GM10266 (cell line): Measurements from ENCODE around the gene AXDND1.
"Not testable (repeated sequence)": the region's sequence is repeated elsewhere in the genome, so short reads cannot be mapped to it uniquely, and the experiment has no call there.

Source experiments
- DNase-seq: peaks from one replicate; pipeline ENCODE4 v3.0.0; 2012; ENCODE audit errors: extremely low spot score
- TF ChIP-seq, protein P1 (sequence below): IDR thresholded peaks from 2 replicates; pipeline ENCODE4 v1.5.1; 2012; ENCODE audit warnings: mild to moderate bottlenecking, low read depth; ENCODE audit not compliant: control insufficient read depth, insufficient read depth; ENCODE audit errors: missing control alignments

AXDND1 gene

DNA sequence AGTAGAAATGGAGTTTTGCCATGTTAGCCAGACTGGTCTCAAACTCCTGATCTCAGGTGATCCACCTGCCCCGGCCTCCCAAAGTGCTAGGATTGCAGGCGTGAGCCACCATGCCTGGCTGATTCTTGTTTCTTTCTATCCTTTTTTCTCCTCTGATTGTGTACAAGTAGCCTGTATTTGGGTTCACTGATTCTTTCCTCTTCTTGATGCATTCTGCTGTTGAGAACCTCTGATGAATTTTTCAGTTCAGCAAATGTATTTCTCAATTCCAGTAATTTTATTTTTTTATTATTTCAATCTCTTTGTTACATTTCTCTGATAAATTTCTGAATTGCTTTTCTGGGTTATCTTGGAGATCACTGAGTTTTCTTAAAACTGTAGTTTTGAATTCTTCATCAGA, 58.8 kb downstream of the AXDND1 start:
- DNase-seq: no peak
- TF ChIP-seq, protein P1, sequence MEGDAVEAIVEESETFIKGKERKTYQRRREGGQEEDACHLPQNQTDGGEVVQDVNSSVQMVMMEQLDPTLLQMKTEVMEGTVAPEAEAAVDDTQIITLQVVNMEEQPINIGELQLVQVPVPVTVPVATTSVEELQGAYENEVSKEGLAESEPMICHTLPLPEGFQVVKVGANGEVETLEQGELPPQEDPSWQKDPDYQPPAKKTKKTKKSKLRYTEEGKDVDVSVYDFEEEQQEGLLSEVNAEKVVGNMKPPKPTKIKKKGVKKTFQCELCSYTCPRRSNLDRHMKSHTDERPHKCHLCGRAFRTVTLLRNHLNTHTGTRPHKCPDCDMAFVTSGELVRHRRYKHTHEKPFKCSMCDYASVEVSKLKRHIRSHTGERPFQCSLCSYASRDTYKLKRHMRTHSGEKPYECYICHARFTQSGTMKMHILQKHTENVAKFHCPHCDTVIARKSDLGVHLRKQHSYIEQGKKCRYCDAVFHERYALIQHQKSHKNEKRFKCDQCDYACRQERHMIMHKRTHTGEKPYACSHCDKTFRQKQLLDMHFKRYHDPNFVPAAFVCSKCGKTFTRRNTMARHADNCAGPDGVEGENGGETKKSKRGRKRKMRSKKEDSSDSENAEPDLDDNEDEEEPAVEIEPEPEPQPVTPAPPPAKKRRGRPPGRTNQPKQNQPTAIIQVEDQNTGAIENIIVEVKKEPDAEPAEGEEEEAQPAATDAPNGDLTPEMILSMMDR: no peak

DNA sequence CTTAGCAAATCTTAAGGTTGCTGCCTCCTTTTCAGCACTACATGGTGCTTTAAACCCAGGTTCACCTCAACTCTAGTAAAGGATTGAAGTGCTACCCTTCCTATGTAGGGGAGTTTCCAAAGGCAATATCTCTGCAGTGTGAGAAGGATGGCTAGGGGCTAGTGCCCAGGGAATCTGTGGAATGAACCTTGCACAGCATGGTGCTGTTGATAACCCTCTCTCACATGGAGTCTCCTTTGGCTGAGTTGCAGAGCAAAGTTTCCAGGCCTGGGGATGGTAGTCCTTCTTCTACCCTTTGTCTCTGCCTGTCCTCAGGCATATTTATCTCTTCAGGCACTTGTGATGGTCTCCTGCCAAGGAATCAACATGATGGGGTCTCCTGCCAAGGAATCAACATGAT, 59.4 kb downstream of the AXDND1 start:
- DNase-seq: no peak
- TF ChIP-seq, protein P1: no peak

DNA sequence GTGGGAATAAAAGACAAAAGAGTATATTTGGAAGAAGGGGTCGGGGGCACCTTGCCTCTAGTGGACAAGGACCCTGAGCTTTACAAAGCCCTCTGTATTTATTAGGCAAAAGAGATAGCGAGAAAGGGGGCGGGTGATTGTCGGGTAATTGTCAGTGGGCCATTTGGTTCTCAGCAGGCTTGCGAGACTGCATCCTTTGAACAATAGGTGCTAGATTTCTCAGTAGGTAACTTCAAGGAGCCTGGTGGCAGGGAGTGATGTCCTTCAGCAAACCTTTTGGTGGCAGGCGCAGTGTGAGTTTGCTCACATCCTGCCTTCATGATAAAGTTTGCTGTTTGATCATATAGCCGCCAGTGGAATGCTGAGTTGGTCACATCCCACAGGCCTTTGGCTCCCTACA, 71.4 kb downstream of the AXDND1 start:
- DNase-seq: no peak
- TF ChIP-seq, protein P1: no peak

DNA sequence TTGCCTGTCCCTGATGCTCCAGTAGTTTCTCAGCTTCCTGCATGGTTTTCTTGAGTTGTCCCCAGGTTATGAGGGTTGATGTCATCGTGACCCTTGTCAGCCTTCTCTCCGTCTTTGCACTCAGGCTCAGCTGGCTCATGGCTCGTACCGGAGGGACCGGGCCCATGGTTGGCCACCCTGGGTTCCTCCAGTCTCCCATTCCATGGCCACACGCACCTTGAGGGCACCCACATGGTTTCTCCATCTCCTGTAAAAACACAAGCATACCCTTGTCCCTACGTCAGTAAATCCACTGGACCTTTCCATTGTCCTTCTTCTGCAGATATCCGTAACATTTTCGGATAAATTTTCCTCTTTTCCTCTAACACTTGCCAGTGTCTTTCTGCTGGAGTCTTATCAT, 73.9 kb downstream of the AXDND1 start:
- DNase-seq: not testable (repeated sequence)

DNA sequence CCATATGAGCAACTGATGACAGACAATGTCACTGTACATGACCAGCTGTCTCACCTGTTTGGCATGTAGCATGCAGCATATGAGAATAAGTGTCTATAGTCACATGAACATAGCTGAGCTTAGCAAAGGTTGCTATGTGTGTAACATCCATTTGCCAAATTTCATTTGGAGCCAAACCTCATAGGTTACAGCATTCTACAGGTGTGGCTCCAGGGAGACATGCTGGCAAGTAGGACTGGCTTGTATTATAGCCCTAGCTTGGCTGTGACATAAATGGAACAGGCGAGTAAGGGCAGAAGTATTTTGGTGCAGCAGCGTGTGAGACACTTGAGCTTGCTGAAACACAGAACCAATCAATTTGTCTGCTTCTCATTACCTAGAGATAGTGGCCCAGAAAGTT, 74.5 kb downstream of the AXDND1 start:
- DNase-seq: not testable (repeated sequence)

DNA sequence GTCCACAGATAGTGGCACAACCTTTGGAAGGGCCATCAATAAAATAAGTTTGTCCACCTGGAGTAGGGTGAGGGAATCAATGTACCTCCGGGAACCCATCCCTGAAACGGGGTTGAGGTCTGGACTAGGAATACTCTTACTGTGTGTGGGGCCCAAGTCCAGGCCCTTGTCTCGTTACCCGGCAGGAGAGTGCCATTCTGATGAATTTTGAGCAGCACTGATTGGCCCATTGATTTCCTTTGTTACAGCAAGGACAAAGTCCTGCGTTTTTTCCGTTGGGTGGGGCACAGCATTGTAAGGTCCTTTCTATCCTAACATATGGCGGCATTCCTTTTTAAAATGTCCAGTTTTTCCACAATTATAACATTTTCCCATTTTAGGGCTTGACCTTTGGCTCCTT, 75.2 kb downstream of the AXDND1 start:
- TF ChIP-seq, protein P1: no peak
- DNase-seq: no peak

DNA sequence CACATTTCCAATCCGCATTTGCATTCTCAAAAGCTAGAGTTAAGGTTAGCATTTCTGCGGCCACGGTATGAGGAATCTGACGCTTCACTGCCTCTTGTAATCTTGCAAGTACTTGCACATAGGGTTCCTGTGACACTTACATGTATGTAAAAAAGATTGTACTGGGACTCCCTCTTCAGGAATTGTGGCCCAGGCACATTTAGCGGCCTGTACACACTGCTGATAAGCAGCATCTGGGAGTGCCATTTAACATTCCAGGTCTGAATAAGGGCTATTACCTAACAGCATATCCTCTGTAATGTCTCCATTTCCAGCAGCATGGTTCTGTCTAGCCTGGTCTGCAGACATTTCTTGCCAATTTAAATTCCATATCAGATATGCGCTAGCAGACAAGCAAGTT, 75.7 kb downstream of the AXDND1 start:
- TF ChIP-seq, protein P1: no peak
- no peak for DNase-seq

DNA sequence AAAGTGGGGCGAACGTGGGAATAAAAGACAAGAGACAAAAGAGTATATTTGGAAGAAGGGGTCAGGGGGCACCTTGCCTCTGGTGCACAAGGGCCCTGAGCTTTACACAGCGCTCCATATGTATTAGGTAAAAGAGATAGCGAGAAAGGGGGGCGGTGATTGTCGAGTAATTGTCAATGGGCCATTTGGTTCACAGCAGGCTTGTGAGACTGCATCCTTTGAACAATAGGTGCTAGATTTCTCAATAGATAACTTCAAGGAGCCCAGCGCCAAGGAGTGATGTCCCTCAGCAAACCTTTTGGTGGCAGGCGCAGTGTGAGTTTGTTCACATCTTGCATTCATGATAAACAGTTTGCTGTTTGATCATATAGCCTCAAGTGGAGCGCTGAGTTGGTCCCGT, 77.1 kb downstream of the AXDND1 start:
- not testable (repeated sequence) for DNase-seq

DNA sequence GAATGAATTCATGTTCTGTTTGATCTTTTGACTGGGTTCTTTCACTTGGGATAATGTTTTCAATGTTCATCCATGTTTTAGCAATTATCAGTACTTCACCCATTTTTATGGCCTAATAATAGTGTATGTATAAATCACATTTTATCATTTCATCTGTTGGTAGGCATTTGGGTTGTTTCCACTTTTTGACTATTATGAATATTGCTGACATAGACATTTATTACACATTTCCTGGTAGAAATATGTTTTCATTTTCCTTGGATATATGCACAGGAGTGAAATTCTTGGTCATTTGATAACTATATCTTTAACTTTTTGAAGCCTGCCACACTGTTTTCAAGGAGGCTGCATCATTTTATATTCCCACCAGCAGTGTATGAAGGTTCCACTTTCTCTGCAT, 79.8 kb downstream of the AXDND1 start:
- no peak for DNase-seq
- TF ChIP-seq, protein P1: no peak
